Natural killer cell (primary cell): Measurements from ENCODE around the gene SLC6A13. TPM values are rescaled to one million over a fixed set of nuclear protein-coding genes. Genes with fewer than 3 reads are reported as not detected.

Experiments used
- ATAC-seq, 3 donors: fragments of 150-1000 bp in 2 of 3; fragments of 200-7000 bp in 1 of 3; cut with Tn5 transposase; 1 replicate in 1 of 3; 2 replicates in 2 of 3; pipeline ENCODE4 v1.10.0; 2021; ENCODE audit warnings: mild to moderate bottlenecking in 2 of 3, moderate library complexity in 2 of 3
- DNase-seq, 2 donors: peaks; one replicate each; pipeline versions ENCODE4 v3.0.0 to v3.0.0-alpha.2; 2013 to 2021; ENCODE audit warnings: mixed read lengths in 1 of 2
- H3K27ac ChIP-seq: one replicate; pipeline ENCODE4 v1.5.1; 2013; ENCODE audit warnings: mild to moderate bottlenecking, low read length
- H3K27me3 ChIP-seq: one replicate; pipeline ENCODE4 v1.6.1; 2013; ENCODE audit warnings: low read length; ENCODE audit not compliant: control insufficient read depth, insufficient read depth
- H3K36me3 ChIP-seq: one replicate; pipeline ENCODE4 v1.6.1; 2013; ENCODE audit warnings: low read length; ENCODE audit not compliant: control insufficient read depth, insufficient read depth
- H3K4me1 ChIP-seq: one replicate; pipeline ENCODE4 v1.6.1; 2013; ENCODE audit warnings: low read length; ENCODE audit not compliant: control insufficient read depth, insufficient read depth
- H3K4me3 ChIP-seq: one replicate; pipeline ENCODE4 v1.5.1; 2013; ENCODE audit warnings: low read length
- H3K9me3 ChIP-seq: one replicate; pipeline ENCODE4 v1.6.1; 2013; ENCODE audit warnings: low read length; ENCODE audit not compliant: control insufficient read depth, insufficient read depth
- H3K27ac Mint-ChIP-seq, 2 donors: one replicate each; pipeline ENCODE4 v1.8.0; 2022; ENCODE audit warnings: mild to moderate bottlenecking in 2 of 2, mixed read lengths in 2 of 2, moderate library complexity in 1 of 2
- H3K27me3 Mint-ChIP-seq, 2 donors: one replicate each; pipeline ENCODE4 v1.8.0; 2022; ENCODE audit warnings: low read depth in 2 of 2, mixed read lengths in 2 of 2
- H3K36me3 Mint-ChIP-seq: one replicate; pipeline ENCODE4 v1.8.0; 2022; ENCODE audit warnings: mixed read lengths
- H3K4me1 Mint-ChIP-seq, 2 donors: one replicate each; pipeline ENCODE4 v1.8.0; 2022; ENCODE audit warnings: mixed read lengths in 2 of 2
- H3K4me3 Mint-ChIP-seq: one replicate; pipeline ENCODE4 v1.8.0; 2022; ENCODE audit warnings: mild to moderate bottlenecking, moderate library complexity, mixed read lengths
- H3K9me3 Mint-ChIP-seq, 2 donors: one replicate each; pipeline ENCODE4 v1.8.0; 2022; ENCODE audit warnings: mixed read lengths in 2 of 2
- WGBS: methylation state at CpG from one replicate; pipeline ENCODE4 v1.1.7; 2013; ENCODE audit warnings: missing lambda C conversion rate; ENCODE audit not compliant: insufficient coverage; 5-methylcytosine and 5-hydroxymethylcytosine counted together
- intact Hi-C: fragments of 100-400 bp; cut with micrococcal nuclease; formaldehyde crosslinking; loops from one replicate; pipeline ENCODE4 v1.14.2; 2022
- total RNA-seq, 4 donors: library from RNA; stranded (reverse); fragments of 120-200 nt in 1 of 4; gene quantifications; one replicate each; pipeline versions ENCODE4 v1.2.3 to v1.2.4, GENCODE V29; 2013 to 2022
- TF ChIP-seq, protein P1 (sequence below): fragments of 200-600 bp; IDR thresholded peaks from one replicate; pipeline ENCODE4 v1.8.0; 2022; ENCODE audit warnings: antibody characterized with exemption

Gene SLC6A13
- total RNA-seq, 3 donors from 2014 or later (not counting 1 experiment from before 2014, with no cell fraction given), result 0.79 to 2.2 TPM; not detected in 1

DNA sequence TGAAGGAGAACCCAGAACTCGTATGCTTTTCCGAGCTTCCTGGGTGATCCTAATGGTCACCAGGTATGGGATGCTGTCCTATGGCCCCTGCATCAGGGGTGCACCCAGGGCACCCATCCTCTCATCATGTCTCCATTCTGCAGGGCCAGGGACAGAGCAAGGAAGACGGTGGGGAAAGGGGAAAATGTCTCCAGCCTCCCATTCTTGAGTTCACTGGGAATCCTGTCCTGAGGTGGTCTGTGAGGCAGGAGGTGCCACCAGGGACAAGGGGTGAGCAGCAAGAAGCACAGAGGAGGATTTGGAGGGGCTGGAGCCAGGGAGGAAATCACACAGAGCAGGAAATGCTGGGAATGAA lies 33.8 kb downstream of the SLC6A13 start:
- 85% methylated on average over 3 of the region's 3 CpGs for WGBS
- TF ChIP-seq, protein P1, sequence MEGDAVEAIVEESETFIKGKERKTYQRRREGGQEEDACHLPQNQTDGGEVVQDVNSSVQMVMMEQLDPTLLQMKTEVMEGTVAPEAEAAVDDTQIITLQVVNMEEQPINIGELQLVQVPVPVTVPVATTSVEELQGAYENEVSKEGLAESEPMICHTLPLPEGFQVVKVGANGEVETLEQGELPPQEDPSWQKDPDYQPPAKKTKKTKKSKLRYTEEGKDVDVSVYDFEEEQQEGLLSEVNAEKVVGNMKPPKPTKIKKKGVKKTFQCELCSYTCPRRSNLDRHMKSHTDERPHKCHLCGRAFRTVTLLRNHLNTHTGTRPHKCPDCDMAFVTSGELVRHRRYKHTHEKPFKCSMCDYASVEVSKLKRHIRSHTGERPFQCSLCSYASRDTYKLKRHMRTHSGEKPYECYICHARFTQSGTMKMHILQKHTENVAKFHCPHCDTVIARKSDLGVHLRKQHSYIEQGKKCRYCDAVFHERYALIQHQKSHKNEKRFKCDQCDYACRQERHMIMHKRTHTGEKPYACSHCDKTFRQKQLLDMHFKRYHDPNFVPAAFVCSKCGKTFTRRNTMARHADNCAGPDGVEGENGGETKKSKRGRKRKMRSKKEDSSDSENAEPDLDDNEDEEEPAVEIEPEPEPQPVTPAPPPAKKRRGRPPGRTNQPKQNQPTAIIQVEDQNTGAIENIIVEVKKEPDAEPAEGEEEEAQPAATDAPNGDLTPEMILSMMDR, result no peak
- intact Hi-C loops, result no loop called here
- H3K27me3 Mint-ChIP-seq, result peaks cover 9 to 16% of the 10 kb centered on the region in 2 donors
- no peak overlapping the region for H3K27ac Mint-ChIP-seq
- H3K9me3 ChIP-seq, result no peaks in the 10 kb centered on the region
- H3K9me3 Mint-ChIP-seq, result no peaks in the 10 kb centered on the region
- H3K4me1 ChIP-seq, result no peaks in the 10 kb centered on the region
- ATAC-seq (no peak), DNase-seq (no peak)
- no peaks in the 10 kb centered on the region for H3K36me3 Mint-ChIP-seq
- no peak overlapping the region for H3K27ac ChIP-seq
- H3K4me3 Mint-ChIP-seq, result no peak overlapping the region
- no peaks in the 10 kb centered on the region for H3K27me3 ChIP-seq
- no peaks in the 10 kb centered on the region for H3K4me1 Mint-ChIP-seq
- no peak overlapping the region for H3K4me3 ChIP-seq
- H3K36me3 ChIP-seq, result no peaks in the 10 kb centered on the region

DNA sequence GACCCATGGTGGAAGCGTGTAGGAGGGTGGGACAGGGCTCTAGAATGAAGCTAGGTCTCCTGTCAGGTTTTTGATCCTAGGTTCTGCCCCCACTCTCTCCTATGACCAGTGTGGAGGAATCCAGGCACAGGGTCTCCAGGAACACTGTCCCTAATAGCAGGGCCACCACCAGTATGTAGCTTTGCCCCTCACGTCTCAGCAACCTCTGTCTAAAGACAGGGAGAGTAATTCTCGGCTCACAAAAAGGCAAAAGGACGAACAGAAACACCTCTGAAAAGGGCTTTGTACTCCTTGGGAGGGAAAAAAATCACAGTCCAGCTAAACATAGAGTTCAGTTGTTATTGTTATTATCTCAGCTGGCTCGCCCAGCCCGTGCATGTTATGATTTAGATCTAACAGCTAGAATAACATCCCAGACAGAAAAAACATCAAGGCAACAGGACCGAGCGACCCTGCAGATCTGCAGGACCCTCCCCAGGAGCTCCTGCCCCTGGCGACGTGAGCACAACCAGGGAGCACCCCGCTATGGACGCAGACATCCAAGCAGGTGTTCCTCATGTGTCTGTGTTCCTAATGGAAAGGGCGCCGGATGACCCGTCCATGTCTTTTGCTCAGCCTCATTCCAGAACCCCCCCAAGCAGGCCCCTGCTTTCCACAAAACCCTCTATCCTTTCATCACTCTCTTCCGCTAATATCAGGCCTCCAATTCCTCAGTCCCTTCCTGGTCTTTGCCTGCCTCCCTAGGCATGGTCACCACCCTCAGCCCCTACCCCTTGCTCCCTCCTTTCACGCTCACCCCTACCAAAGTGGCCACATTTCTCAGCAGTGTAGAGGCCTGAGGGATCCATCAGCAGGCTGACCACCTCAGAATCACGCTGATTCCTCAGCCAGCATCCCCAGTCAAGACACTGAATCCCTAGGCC lies 34.5 kb downstream of the SLC6A13 start:
- no peak for DNase-seq
- Mint-ChIP-seq H3K36me3 (no peaks in the 10 kb centered on the region), H3K4me1 (no peaks in the 10 kb centered on the region), H3K9me3 (no peaks in the 10 kb centered on the region), H3K27ac (no peak overlapping the region), H3K4me3 (no peak overlapping the region), H3K27me3 (peaks cover 9 to 16% of the 10 kb centered on the region in 2 donors)
- Histone ChIP-seq H3K27me3 (no peaks in the 10 kb centered on the region), H3K4me1 (no peaks in the 10 kb centered on the region), H3K36me3 (no peaks in the 10 kb centered on the region), H3K27ac (no peak overlapping the region), H3K9me3 (no peaks in the 10 kb centered on the region), H3K4me3 (no peak overlapping the region)
- intact Hi-C loops, result no loop called here
- WGBS, result 85% methylated on average over 18 of the region's 18 CpGs
- TF ChIP-seq, protein P1, result no peak
- no peak for ATAC-seq

DNA sequence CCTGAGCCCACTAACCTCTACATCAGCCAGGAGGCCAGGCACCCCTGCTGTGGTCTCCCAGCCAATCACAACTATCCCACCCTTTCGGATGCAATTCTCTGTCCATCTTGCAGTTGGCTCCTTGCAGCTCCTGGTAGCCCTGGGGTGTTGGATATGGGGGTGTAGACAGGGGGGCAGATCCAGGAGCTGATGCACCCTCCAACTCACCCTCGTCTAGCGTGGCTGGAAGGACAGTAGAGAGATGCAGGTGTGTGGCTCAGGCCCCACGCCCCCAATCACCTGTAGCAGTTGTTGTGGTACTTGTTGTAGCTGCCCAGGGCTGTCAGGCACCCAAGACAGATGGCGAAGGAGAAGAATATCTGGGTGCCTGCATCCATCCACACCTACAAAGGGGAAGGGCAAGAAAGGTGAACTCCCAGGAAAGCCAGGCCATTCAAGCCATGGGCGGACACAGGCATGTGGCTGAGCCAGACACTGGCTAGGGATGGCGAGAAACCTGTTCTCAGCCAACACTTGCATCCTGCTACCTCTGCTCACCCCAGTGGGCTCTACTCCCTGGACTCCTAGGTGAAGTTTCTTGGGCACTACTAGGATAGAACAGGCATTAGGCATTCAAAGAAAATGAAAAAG lies 35.2 kb downstream of the SLC6A13 start:
- no peaks in the 10 kb centered on the region for H3K27me3 ChIP-seq
- DNase-seq (no peak), ATAC-seq (no peak)
- 83% methylated on average over 6 of the region's 7 CpGs for WGBS
- intact Hi-C loops, result no loop called here
- TF ChIP-seq, protein P1, result no peak
- H3K4me1 ChIP-seq, result no peaks in the 10 kb centered on the region
- H3K9me3 ChIP-seq, result no peaks in the 10 kb centered on the region
- H3K27me3 Mint-ChIP-seq, result peaks cover 9 to 22% of the 10 kb centered on the region in 2 donors
- no peak overlapping the region for H3K4me3 Mint-ChIP-seq
- no peaks in the 10 kb centered on the region for H3K36me3 Mint-ChIP-seq
- H3K4me3 ChIP-seq, result no peak overlapping the region
- no peaks in the 10 kb centered on the region for H3K4me1 Mint-ChIP-seq
- no peaks in the 10 kb centered on the region for H3K36me3 ChIP-seq
- no peaks in the 10 kb centered on the region for H3K9me3 Mint-ChIP-seq
- H3K27ac Mint-ChIP-seq, result no peak overlapping the region
- H3K27ac ChIP-seq, result no peak overlapping the region
